GM21367 (cell line): Measurements from ENCODE around the gene PRPS1.
A peak's percentile ranks its signal among the peaks of the same experiment; 100 is the strongest.
"Not testable (repeated sequence)": the region's sequence is repeated elsewhere in the genome, so short reads cannot be mapped to it uniquely, and the experiment has no call there.

ENCODE experiments used
- ATAC-seq: cut with Tn5 transposase; IDR thresholded peaks from one replicate; pipeline ENCODE4 v1.9.1; 2021; ENCODE audit not compliant: unreplicated experiment

The PRPS1 gene

DNA sequence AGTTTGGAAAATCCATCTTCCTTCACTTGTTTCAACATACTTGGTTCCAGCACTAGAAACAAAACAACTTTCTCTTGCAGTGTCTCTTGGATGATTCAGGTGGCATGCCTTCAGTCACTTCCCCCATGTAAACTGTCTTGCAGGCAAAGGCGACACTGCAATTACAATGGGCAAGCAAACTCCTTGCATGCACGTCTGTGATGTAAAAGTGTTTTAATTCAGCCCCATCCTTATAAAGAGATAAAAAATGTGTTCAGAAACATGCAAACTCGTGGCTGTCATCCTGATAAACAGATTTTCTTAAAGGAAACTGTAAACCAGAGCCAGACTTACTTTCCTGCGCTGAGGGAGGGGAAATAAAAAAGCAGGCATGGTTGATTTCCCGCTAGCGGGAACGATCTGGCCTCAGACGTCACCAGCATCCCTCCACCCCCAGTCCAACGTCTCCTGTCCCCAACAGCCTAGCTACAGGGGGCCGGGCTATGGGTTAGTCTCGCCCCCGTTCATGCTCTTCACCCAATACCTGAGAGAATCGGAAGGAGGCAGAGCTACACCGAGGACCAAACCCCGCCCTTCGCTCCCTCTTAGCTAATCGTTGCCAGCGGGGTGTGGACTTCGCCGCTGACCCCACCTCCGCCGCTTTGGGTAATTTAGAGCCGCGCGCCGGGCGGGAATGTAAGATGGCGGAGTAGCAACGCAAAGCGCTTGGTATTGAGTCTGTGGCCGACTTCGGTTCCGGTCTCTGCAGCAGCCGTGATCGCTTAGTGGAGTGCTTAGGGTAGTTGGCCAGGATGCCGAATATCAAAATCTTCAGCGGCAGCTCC lies at the start of gene PRPS1:
Gene PRPS1 (plus strand): TSS at position 673 of the 824 bp plus-strand sequence. CDS start 119 bp downstream, at position 792.
- ATAC-seq: peak; percentile 99

DNA sequence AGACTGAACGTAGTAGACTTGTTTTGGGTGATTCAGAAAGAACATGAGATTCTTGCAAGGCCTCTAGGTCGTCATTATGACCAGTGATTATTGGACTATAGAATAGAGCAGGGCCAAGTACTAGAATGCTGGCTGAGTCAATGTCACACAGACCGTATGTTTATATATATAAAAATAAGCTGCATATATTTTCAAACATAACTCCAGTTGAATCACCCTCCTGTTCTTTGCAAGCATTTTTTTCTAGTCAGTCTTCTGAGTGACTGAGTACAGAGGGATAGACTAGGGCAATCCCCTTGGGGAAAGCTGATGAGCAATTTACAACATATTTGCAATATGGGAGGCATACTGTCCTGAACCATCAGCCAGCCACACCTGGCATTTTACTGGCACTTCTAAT lies 48.4 kb upstream of the PRPS1 start:
- ATAC-seq: no peak

DNA sequence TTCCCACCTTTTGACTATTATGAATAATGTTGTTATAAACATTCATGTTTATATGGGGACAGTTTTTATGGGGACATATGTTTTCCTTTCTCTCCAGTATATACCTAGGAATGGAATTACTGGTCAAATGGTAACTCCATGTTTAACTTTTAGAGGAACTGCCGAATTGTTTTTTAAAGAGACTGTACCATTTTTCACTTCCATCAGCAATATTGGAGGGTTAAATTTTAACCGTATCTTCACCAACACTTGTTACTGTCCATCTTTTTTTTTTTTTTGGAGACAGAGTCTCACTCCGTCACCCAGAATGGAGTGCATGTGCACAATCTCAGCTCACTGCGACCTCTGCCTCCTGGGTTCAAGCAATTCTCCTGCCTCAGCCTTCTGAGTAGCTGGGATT lies 46.4 kb upstream of the PRPS1 start:
- ATAC-seq: no peak

DNA sequence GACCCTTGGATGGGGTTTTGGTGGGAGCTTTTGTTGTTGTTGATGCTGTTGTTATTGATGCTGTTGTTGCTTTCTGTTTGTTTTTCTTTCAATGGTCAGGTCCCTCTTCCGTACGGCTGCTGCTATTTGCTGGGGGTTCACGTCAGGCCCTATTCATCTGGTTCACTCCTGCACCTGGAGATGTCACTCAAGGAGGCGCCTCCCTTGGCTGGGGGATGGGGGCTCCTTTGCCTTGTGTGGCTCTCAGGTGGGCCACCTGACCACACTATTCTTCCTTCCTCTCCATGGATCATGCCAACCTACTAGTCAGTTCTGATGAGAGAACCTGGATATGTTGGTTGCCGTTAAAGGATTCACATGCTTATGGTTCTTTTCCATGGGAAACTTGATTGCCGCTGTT lies 39.1 kb upstream of the PRPS1 start:
- no peak for ATAC-seq

DNA sequence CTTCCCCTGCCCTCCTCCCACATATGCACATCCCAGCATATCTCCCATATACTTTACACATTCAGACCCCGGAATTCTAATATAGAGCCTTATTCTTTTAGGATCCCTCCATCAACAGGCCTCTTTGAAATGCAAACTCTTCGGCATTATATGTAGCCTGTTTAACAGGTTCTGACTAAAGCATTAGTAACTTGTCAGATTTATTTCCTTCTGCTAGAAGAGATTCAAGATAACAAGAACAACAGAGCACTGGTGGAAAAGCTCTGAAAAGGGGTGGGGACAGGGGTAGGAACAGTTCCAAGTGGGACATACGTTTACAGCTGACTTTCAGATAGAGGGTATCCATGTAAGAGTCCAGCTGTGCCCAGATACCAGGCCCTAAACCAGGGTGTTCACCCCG lies 31.7 kb upstream of the PRPS1 start:
- no peak for ATAC-seq

DNA sequence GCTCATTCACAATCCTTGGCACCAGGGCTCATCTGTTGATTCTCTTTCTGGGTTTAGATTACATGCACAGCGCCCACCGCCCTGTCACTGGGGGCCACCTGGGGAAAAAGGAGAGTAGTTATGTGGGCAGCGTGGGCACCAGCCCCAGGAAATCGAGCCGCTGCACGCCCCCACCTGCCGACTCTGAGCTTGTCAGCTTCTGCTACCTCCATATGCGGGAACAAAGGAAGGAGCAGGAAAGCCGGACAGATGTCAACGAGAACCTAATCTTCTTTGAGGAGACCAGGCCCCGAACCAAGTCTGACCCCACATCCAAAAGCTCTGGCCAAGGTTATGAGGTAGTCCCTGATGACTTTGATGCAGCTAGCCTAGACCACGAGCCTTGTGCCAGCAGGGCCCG lies 31.0 kb upstream of the PRPS1 start:
- no peak for ATAC-seq

DNA sequence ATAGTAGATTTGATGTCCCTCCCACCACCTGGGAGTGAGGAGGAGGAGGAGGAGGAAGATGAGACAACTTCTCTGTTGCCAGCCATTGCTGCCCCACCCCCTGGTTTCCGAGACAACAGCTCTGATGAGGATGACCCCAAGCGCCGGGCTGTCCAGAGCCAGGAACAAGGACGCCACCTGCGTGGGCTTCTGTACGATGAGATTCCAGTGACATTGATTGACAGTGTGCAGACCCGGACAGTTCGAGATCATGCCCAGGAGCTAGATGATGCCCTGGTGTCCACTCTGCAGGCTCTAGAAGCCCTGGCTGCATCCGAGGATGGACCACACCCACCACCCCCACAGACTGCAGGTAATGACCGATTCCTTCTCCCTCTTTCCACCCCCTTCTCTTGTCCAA lies 30.5 kb upstream of the PRPS1 start:
- ATAC-seq: no peak

DNA sequence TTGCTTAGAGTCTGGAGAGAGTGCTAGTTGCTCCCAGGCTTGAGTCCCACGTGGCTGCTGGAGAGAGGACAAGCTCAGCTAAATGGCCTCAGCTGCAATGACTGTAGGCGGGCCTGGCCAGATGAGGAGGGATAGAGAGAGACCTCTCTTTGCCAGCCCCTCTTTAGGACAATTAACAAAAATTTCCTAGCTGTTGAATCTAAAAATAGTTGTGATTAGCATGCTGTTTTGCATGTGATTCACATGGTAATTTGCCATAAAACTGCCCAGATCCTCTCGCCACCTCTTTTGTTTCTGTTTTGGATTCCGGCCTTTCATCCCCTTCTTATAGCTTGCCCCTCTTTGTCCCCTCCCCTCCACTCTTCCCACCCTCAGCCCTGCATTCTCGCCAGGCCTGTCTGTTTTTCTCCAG lies 28.9 kb upstream of the PRPS1 start:
- no peak for ATAC-seq

DNA sequence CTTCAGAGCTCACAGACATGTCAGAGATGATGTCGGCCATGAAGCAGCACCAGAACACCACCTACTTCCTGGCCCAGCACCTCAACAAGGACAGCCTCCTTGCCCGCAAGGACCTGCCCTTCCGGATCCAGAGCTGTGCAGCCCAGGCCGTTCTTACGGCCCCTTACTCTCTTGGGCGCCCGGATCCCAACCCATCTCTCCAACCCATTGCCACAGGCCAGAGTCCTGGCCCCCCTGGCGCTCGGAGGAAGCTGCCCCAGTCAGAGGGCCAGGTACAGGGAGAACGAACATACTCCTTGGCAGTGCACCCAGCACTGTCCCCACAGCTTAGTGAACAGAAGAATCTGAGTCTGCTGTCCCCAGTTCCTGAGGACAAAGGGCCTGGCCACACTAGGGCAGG lies 27.9 kb upstream of the PRPS1 start:
- no peak for ATAC-seq

DNA sequence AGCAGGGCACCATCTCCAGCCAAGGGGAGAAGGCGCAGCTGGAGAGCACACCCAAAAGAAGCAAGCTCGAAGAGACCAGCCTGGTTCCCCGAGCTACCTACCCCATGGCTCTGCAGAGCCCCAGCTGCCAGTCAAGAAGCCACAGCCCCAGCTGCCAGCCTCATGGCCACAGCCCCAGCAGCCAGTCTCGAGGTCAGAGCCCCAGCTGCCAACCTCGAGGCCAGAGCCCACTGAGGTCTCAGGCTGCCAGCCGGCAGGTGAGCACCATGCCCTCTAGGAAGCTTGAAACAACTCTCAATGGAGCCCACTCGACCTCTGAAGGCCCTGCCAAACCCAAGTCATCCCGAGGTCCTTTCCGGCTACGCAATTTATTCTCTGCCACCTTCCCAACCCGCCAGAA lies 27.0 kb upstream of the PRPS1 start:
- no peak for ATAC-seq

DNA sequence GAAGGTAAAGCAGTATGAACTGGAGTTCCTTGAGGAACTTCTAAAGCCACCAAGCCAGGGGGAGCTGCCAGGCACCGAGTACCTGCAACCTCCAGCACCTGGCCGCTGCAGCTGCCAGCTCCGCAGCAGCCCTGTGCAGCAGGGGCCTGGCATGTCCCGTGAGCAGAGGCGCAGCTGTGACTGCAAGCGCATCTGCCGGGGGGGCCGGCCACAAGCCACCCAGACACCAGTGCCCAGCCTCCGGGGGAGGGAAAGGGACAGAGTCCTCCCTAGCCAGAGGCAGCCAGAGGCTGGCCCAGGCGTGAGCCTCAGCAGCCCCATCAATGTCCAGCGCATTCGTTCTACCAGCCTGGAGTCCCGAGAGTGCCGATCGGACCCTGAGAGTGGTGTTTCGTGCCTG lies 26.6 kb upstream of the PRPS1 start:
- ATAC-seq: no peak

DNA sequence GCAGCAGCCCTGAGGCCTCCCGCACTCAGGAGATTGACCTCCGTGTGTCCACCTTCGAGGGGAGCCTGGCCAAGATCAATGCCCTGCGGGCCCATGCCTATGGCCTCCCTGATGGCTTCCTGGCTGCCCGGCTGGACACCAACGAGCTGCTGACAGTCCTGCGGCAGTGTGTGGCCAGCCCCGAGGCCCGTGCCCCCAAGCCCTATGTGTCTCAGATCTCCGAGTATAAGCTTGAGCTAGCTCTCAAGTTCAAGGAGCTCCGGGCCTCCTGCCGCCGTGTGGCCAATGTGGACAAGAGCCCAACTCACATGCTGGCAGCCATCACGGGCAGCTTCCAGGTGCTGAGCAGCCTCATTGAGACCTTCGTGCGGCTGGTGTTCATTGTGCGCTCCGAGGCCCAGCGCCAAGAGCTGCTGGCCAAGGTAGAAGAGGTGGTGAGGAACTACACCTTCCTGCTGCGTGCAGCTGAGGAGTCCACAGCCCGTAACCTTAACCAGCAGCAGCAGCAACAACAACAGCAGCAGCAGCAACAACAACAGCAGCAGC lies 25.5 kb upstream of the PRPS1 start:
- no peak for ATAC-seq

DNA sequence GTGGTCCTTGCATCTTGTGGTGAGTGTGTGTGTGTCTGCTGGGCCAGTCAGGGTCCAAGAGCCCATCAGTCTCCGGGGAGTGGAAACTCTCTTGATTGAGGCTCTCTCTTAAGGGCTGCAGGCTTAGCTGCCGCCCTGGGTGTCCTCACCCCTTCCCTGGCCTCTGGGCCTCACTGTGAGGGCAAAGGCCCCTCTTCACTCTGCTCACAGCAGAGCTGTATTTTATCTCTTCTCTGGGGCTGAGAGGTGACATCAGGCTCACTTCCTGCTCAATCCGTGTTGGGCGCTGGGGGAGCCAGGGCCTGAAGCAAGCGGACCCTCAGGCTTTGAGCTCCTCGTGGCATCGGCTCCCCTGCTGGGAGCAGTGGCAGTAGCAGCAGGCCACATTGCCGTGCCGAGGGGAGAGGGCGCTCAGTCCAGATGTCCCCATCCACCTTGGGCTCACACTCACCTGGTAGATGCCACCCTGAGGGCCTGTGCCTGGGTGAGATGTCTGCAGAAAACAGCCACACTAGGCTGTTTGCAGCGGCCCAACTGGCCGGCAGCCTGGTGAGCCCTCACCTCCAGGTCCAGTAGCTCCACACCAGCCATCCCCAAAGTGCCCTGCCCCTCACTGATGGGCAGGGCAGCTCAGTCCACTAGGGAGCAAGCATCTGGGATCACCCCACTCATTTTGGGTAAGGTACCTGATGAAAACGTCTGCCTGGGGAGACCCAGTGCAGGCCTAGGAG lies 24.7 kb upstream of the PRPS1 start:
- no peak for ATAC-seq

DNA sequence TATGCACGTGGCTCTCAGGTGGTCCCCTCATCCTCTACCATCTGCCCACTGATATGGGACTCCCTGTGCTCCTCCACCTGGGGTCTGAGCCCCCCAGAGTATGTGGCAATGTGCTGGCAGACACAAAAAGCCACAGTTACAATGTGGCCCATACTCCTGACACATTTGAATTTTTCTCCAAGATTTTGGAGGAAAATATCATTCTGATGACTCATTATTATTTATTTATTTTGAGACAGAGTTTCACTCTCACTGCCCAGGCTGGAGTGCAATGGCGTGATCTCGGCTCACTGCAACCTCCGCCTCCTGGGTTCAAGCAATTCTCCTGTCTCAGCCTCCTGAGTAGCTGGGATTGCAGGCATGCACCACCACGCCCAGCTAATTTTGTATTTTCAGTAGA lies 19.2 kb upstream of the PRPS1 start:
- not testable (repeated sequence) for ATAC-seq

DNA sequence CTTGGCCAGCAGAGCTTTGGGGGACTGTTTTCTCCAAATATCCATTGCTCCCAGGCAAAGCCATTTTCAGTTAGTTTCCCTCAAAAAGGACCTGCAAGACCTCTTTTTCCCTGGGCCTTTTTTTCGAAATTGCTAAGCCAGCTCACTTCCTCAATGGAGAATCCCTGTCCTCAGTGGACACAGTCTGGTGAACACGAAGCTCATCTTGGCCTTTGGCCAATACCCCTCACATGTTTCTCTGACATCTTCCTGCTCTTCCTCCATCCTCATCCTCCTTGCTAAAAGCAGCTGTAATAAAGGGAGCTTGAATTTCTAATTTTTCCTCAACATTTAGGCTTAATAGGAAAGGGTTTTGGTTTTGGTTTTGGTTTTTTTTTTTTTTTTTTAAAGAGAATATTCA lies 17.6 kb upstream of the PRPS1 start:
- ATAC-seq: no peak

DNA sequence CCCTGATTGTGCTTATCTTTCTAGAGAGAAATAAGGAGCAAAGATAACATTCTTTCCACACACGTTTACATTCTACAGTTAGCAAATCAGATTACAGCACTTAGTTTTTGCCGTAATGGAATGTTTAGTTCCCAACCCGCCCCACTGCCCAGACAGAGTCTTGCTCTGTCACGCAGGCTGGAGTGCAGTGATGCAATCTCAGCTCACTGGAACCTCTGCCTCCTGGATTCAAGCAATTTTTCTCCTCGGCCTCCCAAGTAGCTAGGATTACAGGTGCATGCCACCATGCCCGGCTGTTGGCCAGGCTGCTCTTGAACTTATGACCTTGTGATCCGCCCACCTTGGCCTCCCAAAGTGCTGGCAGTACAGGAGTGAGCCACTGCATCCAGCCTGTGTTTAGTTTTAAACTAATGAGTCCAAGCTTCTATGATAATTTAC lies 8.4 kb upstream of the PRPS1 start:
- ATAC-seq: no peak

DNA sequence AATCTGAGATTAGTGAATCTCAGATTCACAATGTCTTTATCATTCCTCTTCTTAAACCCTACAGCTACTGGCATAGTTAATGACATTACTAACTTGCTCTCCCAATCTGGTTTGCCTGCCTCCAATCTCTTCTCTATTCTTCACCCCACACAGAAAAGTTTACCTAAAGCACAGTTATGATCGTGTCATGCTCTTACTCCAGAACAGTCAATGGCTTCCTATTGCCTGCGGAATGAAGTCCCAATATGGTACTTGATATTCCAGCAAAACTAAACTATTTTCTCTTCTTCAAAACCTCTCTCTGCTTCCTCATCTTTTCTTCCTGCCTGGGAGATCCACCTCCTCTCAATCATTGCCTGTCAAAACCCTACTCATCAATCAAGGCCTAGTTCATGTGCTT lies 3.4 kb upstream of the PRPS1 start:
- no peak for ATAC-seq

DNA sequence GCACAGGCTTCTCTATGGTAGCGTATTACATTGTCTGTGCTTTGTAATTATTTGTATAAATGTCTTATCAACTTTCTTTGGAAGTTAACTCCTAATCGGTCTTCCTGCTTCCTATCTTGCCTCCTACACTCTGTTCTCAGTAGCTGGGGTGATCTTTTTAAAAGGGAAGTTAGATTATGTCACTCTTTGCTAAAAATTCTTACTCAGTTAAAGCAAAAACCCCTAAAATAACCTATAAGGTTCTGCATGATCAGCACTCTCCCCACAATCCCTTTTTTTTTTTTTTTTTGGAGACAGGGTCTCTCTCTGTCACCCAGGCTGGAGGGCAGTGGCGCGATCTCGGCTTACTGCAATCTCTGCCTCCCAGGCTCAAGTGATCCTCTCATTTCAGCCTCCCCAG lies 2.6 kb upstream of the PRPS1 start:
- no peak for ATAC-seq

DNA sequence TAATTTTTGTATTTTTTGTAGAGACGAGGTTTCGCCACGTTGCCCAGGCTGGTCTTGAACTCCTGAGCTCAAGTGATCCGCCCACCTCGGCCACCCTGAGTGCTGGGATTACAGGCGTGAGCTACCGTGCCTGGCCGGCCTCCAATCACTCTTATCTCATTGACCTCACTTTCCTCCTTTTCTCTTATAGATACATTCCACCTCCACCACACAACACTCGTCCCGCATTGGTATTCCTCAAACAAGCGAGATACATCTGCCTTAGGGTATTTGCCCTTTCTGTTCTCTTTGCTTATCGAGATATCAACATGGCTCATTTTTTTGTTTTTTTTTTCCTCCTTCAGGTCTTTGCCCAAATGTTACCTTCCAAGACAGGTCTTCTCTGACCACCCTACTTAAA lies 1.8 kb upstream of the PRPS1 start:
- no peak for ATAC-seq

DNA sequence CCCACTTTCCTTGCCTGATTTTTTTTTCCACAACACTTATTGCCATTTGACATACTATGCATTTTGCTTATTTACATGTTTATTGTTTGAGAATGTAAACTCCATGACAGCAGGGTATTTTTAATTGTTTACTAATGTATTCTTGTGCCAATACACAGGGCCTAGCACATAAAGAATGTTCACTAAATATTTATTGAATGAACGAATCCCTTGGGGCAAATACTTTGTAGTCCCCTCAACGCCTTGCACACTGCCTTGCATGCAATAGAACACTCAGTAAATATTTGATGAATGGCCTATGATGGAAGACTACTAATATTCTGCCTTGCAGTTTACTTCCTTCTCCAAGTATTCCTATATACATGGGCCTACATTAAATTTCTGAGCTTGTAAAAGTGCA lies 1.4 kb upstream of the PRPS1 start:
- ATAC-seq: no peak

DNA sequence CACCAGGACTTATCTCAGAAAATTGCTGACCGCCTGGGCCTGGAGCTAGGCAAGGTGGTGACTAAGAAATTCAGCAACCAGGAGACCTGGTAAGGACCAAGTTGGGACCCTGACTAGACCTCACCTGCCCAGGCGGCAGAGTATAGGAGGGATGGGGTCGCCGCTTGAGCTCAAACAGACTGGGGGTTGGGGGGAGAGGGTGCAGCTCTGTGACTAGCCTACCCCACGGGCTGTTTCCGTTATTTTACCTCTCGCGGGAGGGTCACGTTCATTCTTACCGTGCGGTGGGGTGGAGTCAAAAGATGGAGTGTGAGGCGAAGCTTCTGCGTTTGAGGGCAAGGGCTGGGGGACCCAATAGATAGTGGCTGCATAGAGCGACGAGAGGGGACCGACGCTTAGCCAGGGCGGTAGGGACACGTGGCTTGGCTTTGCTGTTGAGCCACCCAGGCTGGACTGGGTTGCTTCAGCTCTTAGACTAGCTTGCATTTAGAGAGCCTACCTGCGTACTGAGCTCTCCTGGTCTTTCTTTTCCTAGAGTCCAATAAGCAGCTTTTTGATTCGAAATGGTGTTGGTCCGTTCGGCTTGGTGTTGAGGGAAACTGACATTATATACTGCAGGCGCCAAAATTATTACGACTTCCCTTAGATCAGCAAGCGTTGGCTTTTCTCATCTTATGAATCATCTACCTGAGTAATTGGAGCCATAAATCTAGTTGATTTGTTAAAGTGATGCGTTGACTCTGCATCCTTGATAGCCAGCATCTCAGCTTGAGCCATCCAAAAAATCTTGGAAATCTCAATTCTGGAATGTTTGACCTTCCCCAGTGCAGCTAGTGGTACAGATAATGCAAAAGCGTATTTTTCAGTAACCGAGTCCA lies 591 bp downstream of the PRPS1 start:
- ATAC-seq: peak; percentile 31
